Sciatic nerve (tissue), 2 donors: ENCODE data around the gene MYL5. TPM values are rescaled to one million over a fixed set of nuclear protein-coding genes. Genes with fewer than 3 reads are reported as not detected.

Experiments
- ATAC-seq: fragments of 200-7000 bp; cut with Tn5 transposase; one replicate; pipeline ENCODE4 v1.9.1; 2020; ENCODE audit warnings: mild to moderate bottlenecking, moderate library complexity
- DNase-seq: peaks from one replicate; pipeline ENCODE4 v3.0.0-alpha.2; 2020; ENCODE audit warnings: low spot score
- intact Hi-C: fragments of 100-400 bp; cut with DNase I; formaldehyde crosslinking; loops from one replicate; pipeline ENCODE4 v1.14.2; 2022
- total RNA-seq: library from RNA; stranded (reverse); fragmentation: NEBNext Ultra II Directional; extraction: Animal tissue kit (Norgen Biotek cat#: 25700); gene quantifications from one replicate; pipeline ENCODE4 v1.2.1, GENCODE V29; 2021
- donor health status: DM: no; HTN: no; CAD: no.
- donor health status: DM: no; HTN: no; CAD: no.

MYL5 gene
- total RNA-seq, 1 donor from 2014 or later: 14.6 TPM

DNA sequence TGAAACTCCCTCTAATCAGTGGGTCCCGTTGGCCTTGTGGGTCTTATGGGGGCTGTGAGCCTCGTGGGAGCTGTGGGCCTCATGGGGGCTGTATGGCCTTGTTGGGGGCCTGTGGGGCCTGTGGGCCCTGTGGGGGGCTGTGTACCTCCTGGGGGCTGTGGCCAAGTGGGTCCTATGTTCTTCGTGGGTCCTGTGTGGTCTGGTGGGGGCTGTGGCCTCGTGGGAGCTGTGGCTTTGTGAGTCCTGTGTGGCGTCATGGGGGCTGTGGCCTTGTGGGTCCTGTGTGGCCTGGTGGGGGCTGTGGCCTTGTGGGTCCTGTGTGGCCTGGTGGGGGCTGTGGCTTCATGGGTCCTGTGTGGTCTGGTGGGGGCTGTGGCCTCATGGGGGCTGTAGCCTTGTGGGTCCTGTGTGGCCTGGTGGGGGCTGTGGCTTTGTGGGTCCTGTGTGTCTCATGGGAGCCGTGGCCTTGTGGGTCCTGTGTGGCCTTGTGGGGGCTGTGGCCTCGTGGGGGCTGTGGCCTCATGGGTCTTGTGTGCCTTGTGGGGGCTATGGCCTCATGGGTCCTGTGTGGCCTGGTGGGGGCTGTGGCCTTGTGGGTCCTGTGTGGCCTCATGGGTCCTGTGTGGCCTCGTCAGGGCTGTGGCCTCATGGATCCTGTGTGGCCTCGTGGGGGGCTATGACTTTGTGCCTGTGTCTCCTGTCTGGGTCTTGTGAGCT is 38.7 kb downstream of the MYL5 start:
- intact Hi-C loops: no loop called here
- DNase-seq: no peak
- ATAC-seq: no peak

DNA sequence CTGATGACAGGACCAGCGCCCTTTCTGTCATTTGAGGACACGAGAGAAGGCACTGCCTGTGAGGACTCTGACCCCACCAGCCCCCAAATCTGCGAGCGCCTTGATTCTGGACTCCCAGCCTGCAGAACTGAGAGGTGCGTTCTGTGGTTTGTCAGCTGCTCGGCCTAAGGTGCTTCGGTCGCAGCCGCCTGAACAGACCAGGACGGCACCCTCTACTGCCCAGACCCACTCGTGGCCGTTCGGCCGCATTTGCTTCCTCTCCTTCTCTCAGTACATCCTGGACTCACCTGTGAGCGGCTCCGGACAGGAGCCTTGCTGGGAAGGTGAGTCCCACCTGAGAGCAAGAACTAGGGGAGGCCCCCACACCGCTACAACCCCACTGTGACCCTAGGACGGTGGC is 39.7 kb downstream of the MYL5 start:
- ATAC-seq (no peak), DNase-seq (no peak)
- intact Hi-C loops: no loop called here

DNA sequence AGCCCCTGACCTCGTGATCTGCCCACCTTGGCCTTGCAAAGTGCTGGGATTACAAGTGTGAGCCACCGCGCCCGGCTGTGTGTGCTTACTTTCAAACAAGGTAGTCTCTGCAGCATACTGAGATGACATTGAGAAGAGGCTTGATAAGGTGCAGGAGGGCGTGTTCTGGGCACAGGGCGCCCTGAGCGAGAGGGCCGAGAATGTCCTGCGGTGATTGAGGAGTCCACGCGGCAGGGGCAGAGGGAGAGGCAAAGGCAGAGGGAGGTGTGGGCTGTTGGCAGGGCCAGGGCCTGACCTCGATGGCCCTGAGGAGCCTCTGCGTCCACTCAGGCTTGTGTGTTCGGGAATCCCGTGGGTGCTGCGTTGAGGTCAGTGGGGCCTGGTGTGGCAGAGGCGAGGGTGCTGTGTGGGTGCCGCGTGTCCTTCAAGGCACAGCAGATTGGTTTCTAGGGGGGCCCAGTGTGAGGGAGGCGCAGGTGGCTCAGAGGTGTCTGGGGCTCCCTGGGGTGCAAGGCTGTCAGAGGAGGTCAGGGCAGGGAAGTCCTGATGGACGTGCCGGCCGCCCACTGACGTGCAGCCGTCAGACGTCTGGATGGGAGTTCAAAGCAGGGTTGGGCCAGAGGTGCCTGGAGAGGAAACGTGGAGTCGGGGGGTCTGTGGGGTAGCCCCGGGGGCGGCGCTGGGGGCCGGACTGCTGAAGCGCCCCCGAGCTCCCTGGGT is 43.4 kb downstream of the MYL5 start:
- ATAC-seq (peak; percentile 11), DNase-seq (no peak)
- intact Hi-C loops: no loop called here

DNA sequence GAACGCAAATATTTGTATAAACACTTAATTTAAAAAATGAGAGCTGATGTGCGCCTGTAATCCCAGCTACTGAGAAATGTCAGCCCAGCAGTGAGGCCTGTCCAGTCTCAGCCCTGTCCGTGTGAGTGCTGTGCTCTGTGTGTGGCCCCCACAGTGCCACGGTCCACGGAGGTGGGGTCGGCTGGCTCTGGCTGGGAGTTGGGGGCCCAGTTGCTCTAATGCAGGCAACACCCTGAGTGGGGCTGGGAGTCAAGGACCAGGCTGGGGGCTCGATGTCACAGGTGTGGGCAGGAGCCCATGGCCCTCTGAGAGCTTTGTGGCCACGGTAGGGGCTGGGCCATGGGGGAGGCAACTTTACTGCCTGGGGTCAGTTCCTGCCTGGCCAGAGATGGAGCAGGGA is 44.1 kb downstream of the MYL5 start:
- ATAC-seq: peak; percentile 9
- intact Hi-C loops: no loop called here
- DNase-seq: no peak

DNA sequence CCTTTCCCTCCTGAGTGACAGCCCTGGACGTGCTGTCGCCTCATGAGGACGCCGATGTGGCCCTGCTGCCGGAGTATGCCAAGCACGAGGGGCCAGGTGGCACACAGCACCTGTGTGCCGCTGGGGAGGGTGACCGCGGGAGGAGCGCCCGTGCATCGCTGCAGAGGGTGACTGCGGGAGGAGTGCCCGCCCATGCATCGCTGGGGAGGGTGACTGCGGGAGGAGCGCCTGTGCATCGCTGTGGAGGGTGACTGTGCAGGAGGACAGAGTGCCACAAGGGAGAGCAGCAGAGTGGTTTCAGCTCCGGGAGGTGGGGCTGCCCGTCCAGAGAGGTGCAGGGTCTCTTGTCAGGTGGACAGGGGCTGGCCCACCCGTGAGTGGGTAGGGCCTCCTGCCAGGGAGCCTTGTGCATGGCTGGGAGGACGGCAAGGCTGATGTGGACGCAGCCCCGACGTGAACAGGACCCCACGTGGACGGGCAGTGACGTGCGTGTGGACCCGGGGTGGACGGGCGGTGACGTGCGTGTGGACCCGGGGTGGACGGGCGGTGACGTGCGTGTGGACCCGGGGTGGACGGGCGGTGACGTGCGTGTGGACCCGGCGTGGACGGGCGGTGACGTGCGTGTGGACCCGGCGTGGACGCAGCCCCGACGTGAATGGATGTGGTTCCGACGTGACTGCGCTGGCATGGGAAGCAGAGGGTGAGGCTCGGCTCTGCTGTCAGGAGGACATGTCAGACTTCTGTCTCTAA is 45.9 kb downstream of the MYL5 start:
- ATAC-seq (no peak), DNase-seq (no peak)
- intact Hi-C loops: no loop called here

DNA sequence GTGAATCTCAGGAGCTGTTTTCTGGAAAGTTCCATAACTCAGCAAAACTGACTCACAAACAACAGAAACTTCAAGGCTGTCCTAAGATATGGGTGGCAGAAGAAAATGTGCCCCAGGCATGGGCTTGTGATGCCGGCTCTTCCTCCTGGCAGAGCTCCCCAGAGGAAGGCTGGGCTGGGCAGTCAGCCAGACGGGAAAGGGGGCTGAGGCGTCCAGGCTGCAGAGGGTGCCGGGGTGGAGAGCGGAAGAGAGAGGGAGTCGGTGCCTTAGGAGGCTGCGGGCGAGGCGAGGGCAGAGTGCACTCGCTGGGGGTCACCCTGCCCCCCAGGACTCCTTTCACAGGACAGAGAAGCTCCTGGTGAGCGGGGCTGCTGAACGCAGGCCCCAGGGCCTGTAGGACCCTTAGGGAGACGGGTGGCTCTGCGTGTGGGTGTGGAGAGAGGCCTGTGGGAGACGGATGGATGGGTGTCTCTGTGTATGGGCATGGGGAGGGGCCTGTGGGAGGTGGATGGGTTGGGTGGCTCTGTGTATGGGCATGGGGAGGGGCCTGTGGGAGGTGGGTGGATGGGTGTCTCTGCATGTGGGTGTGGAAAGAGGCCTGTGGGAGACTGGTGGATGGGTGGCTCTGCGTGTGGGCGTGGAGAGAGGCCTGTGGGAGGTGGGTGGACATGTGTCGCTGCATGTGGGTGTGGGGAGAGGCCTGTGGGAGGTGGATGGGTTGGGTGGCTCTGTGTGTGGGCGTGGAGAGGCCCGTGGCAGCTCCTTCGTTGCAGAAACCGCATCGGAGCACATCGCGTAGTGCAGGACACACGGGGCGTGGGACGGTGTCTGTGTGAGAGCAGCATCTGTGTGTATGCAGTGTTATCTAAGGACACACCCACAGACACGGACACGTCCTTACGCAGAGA is 47.2 kb downstream of the MYL5 start:
- intact Hi-C loops: no loop called here
- DNase-seq (no peak), ATAC-seq (peak; percentile 43)

DNA sequence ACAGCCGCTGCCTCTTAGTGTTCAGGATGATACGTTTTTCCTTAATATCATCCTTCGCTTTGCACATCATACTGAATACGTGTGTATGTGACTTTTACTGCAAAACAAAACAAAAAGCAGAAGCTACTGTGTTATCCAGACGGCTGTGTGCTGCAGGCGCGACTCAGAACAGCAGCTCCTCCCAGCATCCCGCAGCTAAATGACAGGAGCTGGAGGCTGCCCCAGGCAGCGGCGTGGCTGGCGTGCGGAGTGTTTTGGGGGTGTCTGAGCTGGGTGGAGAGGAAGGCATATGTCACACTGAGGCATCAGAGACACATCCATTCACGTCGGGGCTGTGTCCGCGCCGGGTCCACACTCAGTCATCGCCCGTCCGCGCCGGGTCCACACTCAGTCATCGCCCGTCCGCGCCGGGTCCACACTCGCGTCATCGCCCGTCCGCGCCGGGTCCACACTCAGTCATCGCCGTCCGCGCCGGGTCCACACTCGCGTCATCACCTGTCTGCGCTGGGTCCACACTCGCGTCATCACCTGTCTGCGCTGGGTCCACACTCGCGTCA is 47.9 kb downstream of the MYL5 start:
- no peak for DNase-seq
- ATAC-seq: no peak
- intact Hi-C loops: no loop called here

DNA sequence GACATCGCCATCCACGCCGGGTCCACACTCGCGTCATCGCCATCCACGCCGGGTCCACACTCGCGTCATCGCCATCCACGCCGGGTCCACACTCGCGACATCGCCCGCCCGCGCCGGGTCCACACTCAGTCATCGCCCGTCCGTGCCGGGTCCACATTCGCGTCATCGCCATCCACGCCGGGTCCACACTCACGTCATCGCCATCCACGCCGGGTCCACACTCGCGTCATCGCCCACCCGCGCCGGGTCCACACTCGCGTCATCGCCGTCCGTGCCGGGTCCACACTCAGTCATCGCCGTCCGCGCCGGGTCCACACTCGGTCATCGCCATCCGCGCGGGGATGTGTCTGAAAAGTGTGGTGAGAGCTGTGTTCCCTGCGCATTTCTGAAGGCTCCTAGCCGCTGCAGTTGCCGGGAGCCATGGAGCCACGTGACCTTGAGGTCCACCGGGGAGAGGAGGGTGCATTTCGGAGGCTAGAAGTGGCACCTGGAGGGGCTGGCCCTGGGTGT is 48.6 kb downstream of the MYL5 start:
- DNase-seq (no peak), ATAC-seq (no peak)
- intact Hi-C loops: no loop called here

DNA sequence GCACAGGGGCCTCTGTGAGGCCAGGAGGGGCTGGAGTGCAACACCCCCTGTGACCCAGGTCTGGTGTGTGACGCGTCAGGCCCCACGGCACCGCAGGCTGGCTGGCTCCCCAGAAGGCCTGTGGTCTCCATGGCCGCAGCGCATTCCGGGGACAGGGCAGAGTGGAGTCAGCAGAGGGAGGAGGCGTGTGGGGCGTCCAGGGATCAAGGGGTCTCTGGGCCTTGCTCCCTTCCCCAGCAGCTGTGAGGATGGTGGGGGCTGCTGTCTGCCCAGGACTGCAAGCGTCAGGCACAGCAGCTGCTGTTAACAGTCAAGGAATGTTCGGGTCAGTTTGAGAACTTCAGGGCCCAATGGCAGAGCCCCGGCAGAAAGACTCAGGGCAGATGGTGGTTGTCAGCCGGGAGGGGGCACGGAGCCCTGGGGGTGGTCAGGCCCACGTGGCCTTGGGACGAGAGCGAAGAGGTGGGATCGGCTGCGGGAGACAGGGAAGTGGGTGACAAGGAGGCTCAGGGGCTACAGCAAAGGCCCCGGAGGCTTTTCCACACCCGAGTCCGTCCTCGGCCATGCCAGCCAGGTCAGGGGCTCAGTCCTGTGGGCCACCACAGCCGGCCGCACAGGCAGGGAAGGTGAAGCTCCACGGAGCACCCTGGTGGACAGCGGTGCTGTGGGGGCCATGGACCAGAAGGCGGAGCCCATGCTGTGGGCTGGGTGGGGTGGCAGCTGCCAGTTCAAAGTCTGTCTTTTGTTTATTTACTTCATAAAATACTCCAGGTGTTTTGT is 49.6 kb downstream of the MYL5 start:
- intact Hi-C loops: no loop called here
- DNase-seq (no peak), ATAC-seq (peak; percentile 22)

DNA sequence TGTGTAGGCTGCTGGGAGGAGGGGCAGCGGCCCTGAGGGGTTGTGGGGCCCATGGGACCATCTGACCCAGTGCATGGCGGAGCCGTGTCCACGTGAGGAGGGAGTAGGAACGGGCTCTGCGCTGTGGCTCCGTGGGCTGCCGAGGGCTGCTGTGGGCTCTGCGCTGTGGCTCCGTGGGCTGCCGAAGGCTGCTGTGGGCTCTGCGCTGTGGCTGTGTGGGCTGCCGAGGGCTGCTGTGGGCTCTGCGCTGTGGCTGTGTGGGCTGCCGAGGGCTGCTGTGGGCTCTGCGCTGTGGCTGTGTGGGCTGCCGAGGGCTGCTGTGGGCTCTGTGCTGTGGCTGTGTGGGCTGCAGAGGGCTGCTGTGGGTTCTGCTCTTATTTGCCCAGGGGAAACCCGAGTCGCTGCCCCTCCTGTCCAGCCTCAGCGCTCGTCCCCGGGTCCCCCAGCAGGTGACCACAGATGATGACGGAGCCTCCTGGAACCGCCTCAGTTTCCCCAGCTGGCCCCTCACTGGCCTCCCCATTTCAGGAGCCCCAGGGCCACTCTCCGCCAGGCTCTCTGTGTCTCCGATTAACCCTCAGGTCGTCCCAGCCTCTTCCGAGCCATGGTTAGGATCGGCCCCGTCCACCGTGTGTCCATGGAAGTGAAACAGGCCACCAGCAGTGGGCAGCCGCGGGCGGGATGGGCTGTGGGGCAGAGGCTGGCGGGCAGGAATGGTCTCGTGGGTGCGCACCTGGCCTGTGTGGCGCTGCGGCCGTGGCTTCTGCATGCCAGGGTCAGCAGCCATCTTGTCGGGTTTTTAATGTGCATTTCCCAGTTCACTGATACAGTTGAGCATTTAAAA is 51.3 kb downstream of the MYL5 start:
- intact Hi-C loops: no loop called here
- ATAC-seq (no peak), DNase-seq (no peak)

DNA sequence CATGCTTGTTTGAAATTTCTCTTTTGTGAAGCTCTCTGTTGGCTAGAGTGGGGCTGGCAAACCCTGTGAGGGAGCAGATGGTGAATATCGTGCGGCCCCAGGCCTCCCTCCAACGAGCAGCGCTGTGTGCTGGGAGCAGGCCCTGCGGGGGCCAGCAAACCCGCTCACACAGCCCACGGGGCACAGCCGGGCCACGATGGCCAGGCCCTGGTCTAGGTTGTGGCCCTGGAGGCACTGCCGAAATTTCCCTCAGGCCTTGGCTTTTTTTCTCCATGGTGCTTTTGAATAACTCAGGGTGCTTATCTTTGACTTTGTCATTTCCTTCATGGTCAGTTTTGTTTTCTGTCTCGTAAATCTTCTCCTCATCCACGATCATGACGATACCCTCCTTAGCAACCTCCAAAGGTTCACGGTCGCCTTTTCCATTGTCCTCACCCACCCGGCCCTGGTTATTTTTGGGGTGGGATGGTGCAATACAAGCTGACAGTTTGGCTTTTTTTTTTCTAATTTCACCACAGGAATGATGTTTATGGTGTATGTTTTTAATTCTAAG is 52.0 kb downstream of the MYL5 start:
- no peak for DNase-seq
- peak; percentile 29 for ATAC-seq
- intact Hi-C loops: no loop called here

DNA sequence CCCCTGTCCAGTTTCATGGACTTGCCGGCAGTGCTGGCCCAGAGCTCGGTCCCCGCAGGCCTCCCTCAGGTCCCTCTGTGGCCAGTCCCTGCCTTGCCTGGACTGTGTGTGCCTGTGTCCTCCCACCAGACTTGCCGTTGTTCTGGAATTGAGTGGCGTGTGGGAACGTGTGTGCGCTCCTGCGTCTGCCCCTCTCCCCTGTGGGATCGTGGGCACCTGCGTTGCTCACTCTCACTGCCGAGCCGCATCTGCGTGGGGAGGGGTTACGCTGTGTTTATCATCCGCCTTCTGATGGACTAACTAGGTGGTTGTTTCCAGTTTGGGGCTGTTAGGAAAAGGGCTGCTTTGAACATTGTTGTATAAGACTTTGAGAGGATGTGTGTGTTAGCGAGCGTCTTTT is 52.5 kb downstream of the MYL5 start:
- ATAC-seq (peak; percentile 74), DNase-seq (no peak)
- intact Hi-C loops: no loop called here

DNA sequence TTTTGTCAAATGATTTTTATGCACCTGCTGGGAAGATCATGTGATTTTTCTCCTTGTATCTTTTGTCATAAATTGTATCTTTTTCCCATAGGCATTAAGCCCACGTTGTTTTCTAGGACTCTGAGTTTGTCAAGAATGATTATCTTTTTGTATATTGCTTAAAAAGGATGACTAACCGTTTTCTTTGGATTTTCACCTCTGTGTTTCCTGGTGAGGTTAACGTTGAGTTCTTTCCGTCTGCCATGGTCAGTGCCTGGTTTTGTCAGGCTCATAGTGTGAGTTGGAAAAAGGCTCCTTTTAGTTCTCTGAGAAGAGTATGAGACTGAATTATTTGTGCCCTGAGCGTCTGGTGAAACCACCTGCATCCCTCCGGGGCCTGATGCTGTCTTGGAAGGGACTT is 53.2 kb downstream of the MYL5 start:
- ATAC-seq: no peak
- DNase-seq: no peak
- intact Hi-C loops: no loop called here

DNA sequence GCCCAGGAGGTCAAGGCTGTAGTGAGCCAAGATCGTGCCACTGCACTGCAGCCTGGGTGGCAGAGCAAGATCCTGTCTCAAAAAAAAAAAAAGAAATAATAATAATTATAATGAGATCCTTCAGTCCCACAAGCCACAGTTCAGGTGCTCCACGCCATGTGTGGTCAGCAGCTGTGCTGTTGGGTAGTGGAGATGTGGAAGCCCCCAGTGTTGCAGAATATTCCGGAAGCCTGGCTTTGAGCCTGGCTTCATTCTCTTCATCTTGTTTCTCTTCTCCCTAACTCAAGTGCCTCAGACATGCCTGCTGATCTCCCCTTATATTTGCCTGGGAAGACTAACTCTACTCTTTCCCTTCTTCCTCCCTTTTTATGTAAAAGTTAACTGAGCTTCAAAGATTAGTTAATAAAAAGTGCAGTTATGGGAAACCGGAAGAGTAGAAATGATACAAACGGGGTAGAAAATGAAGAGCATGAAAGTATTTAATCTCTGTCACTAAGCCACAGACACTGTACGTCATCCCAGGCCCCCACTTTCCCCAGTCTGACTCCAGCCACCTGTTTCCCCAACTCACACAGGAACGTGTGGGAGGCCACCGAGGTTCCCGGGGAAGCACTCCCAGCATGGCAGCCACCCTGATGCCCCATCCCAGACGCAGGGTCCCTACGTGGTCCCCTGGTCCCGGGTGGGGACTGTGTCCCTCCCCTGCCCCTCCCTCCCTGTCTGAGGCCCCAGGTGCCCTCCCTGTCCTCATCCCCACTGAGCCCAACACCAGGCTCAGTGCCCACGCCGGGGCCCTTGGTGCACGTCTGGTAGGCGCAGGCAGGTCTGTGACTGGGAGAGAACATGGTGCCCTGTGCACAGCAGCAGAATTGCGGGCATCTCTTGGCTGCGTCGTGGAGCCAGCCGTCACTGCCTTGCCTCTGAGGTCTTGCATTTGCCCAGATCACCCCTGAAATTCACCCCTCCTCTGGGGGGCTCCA is 55.3 kb downstream of the MYL5 start:
- DNase-seq: no peak
- intact Hi-C loops: no loop called here
- ATAC-seq: no peak

DNA sequence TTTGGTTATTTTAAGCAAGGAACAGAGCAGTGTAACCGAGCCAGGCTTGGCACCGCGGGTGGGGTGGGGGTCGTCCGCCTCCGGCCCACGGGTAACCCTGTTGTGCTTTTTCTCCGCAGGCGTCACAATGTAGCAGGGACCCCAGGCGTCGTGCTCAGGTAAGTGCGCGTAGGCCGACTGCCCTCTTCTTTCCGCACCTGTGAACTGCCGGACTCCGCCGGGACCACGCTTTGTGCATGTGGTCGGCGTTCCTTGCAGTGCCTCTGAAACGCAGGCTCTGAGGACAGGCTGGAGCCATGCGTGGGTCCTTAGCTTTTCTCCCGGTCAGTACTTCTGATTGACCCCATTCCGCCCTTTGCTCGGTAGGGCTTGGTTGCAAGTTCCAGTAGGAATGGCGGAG is 56.2 kb downstream of the MYL5 start:
- intact Hi-C loops: no loop called here
- ATAC-seq: no peak
- DNase-seq: no peak
